Nephron progenitor cell (in vitro differentiated cells): ENCODE data around the gene UBN1.

Source experiments
- DNase-seq: peaks from one replicate; pipeline ENCODE4 v3.0.0; 2021
- H3K27ac Mint-ChIP-seq: 2 replicates; pipeline ENCODE4 v1.8.0; 2021; ENCODE audit warnings: mild to moderate bottlenecking, moderate library complexity, mixed read lengths
- H3K27me3 Mint-ChIP-seq: 2 replicates; pipeline ENCODE4 v1.8.0; 2021; ENCODE audit warnings: mild to moderate bottlenecking, low read depth, mixed read lengths; ENCODE audit not compliant: poor library complexity
- H3K36me3 Mint-ChIP-seq: 2 replicates; pipeline ENCODE4 v1.8.0; 2021; ENCODE audit warnings: low read depth, mixed read lengths
- H3K4me1 Mint-ChIP-seq: 2 replicates; pipeline ENCODE4 v1.8.0; 2021; ENCODE audit warnings: mixed read lengths
- H3K4me3 Mint-ChIP-seq: 2 replicates; pipeline ENCODE4 v1.8.0; 2021; ENCODE audit warnings: mild to moderate bottlenecking, moderate library complexity, mixed read lengths
- H3K9me3 Mint-ChIP-seq: 2 replicates; pipeline ENCODE4 v1.8.0; 2021; ENCODE audit warnings: mild to moderate bottlenecking, moderate library complexity, mixed read lengths
- TF ChIP-seq, protein P1 (sequence below): fragments of 200-600 bp; sonication (generic); IDR thresholded peaks from 2 replicates; pipeline ENCODE4 v1.5.0; 2021; ENCODE audit warnings: antibody characterized with exemption

UBN1 gene

DNA sequence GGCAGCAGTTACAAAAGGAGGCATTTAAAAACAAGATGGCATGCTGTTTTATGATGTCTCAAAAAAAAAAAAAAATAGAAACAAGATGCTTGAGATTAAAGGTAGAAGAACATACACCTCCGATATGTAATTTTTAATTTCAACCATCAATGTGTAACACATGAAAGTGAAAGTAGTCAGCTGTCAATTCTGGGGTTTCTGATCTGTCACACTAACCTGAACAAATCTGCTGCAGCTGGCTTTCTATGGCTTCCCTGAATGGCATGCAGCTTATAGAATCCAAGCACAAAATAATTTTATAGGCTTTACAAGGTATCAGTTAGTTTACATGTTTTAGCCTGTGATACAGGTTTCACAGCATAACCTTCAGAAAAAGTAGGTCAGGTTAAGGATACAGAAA is 13.7 kb upstream of the UBN1 start:
- H3K27me3 Mint-ChIP-seq = no peaks in the 10 kb centered on the region
- DNase-seq = no peak

DNA sequence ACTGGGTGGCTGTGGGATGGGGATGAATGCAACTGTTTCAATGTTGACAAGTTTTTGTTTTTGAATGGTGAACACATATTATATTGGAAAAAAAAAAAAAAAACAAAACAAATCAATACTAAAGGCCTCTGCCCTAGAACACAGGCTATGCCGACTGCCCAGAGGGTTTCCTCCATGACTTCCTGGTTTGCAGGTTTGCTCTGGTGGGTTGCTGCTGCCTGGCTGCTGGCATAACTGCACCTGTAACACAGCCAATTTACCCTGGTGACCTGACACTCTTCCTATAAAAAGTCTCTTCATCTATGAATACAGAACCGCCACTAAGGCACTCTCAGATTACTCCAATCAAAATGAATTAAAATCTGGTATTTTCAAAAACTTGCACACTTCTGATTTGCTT is 10.6 kb upstream of the UBN1 start:
- no peaks in the 10 kb centered on the region for H3K27me3 Mint-ChIP-seq
- no peak for DNase-seq
- H3K27ac Mint-ChIP-seq = no peak overlapping the region
- no peaks in the 10 kb centered on the region for H3K4me1 Mint-ChIP-seq
- H3K4me3 Mint-ChIP-seq = no peak overlapping the region
- TF ChIP-seq, protein P1, sequence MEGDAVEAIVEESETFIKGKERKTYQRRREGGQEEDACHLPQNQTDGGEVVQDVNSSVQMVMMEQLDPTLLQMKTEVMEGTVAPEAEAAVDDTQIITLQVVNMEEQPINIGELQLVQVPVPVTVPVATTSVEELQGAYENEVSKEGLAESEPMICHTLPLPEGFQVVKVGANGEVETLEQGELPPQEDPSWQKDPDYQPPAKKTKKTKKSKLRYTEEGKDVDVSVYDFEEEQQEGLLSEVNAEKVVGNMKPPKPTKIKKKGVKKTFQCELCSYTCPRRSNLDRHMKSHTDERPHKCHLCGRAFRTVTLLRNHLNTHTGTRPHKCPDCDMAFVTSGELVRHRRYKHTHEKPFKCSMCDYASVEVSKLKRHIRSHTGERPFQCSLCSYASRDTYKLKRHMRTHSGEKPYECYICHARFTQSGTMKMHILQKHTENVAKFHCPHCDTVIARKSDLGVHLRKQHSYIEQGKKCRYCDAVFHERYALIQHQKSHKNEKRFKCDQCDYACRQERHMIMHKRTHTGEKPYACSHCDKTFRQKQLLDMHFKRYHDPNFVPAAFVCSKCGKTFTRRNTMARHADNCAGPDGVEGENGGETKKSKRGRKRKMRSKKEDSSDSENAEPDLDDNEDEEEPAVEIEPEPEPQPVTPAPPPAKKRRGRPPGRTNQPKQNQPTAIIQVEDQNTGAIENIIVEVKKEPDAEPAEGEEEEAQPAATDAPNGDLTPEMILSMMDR = no peak
- H3K36me3 Mint-ChIP-seq = peaks cover 62% of the 10 kb centered on the region
- H3K9me3 Mint-ChIP-seq = no peaks in the 10 kb centered on the region

More for the DNA sequence above, 13.7 kb upstream of the UBN1 start:
- H3K4me3 Mint-ChIP-seq = no peak overlapping the region
- H3K27ac Mint-ChIP-seq = no peak overlapping the region
- H3K9me3 Mint-ChIP-seq = no peaks in the 10 kb centered on the region
- TF ChIP-seq, protein P1 = no peak
- peaks cover 56% of the 10 kb centered on the region for H3K36me3 Mint-ChIP-seq
- H3K4me1 Mint-ChIP-seq = no peaks in the 10 kb centered on the region

DNA sequence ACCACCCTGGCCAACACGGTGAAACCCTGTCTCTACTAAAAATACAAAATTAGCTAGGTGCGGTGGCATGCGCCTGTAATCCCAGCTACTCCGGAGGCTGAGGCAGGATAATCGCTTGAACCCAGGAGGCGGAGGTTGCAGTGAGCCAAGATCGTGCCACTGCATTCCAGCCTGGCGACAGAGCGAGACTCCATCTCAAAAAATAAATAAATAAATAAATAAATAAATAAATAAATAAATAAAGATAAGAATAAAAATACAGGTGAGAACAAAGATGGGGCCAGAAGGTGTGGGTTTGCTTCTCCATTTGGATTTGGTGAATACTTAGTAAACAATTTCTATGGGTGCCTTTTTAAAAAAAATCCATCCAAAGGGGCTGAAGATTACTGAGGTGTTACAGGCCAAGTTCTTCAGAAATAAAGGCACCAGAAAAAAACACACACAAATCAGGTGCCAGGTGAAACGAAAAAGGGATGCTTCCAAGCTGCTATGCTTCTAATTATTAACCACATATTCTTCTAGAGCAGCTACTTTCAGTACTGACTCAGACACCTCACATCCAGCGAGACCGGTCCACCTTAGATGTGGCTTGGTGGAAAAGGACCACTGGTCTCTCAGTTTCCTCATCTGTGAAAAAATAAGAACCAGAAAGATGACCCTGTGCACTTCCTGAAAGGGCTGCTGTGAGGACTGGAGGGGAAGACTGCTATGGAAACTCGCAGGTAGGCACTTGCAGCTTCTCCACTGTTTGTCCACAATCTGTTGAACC is 9.4 kb upstream of the UBN1 start:
- H3K4me3 Mint-ChIP-seq = no peak overlapping the region
- no peaks in the 10 kb centered on the region for H3K27me3 Mint-ChIP-seq
- H3K27ac Mint-ChIP-seq = no peak overlapping the region
- no peaks in the 10 kb centered on the region for H3K4me1 Mint-ChIP-seq
- H3K36me3 Mint-ChIP-seq = peaks cover 54% of the 10 kb centered on the region
- TF ChIP-seq, protein P1 = no peak
- DNase-seq = no peak
- H3K9me3 Mint-ChIP-seq = no peaks in the 10 kb centered on the region

DNA sequence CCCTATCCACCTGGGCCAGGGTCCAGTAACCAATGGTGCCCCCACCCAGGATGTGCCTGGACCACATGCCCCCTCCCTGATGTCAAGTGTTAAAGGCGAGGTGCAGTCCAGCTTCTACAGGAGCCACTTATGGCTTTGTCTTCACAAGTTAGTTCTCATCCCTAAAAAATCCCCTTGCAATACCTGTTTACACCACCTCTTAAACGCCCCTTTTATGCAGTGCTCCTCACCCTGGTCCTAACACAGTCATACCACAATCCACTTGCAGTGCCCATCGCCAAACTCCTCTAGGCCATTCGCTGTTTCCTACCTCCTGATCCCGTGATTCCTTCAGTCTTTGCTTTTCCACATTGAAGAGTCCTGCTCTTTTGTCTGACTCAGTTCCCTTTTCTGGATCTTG is 7.3 kb upstream of the UBN1 start:
- TF ChIP-seq, protein P1 = no peak
- H3K36me3 Mint-ChIP-seq = peaks cover 60% of the 10 kb centered on the region
- H3K4me1 Mint-ChIP-seq = no peaks in the 10 kb centered on the region
- no peak for DNase-seq
- H3K27me3 Mint-ChIP-seq = no peaks in the 10 kb centered on the region
- no peak overlapping the region for H3K4me3 Mint-ChIP-seq
- H3K27ac Mint-ChIP-seq = no peak overlapping the region
- H3K9me3 Mint-ChIP-seq = no peaks in the 10 kb centered on the region

DNA sequence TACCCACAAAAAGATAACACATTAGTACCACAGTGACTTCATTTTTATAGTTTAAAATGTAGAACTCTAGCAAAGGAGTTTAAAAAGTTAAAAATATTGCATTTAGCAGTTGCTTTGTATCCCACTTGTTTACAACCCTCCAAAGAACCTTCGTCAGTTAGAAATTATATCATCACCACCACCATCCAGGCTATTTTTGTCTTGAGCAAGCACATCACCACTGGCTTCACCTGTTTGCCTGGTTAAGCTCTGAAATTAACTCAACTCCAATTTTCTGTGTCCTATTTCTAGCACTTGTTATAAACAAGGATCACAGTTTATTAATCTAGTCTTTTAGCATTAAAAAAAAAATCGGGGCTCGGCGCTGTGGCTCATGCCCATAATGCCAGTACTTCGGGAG is 6.3 kb upstream of the UBN1 start:
- Mint-ChIP-seq H3K27ac (no peak overlapping the region), H3K27me3 (no peaks in the 10 kb centered on the region), H3K4me3 (no peak overlapping the region), H3K9me3 (no peaks in the 10 kb centered on the region), H3K36me3 (peaks cover 64% of the 10 kb centered on the region), H3K4me1 (peaks cover 9% of the 10 kb centered on the region)
- TF ChIP-seq, protein P1 = no peak
- DNase-seq = no peak

DNA sequence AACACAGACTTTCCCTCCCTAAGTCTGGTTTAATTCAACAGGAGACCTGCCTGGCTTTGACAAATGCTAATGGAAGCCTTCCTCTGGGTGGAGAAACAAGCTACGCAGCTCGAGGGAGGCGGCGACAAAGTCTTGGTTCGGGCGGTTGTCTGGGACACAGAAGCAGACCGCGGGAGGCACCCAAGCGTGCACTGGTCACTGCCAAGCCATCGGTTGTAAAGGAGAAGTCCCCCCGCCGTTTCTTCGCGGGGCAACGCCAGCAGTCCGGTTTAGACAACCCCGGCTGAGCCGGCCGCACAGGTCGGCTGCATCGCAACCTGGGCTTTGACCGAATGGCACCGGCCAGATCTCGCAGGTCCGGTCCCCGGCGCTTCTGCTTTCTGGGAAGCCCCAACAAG is 779 bp upstream of the UBN1 start:
- Mint-ChIP-seq H3K27ac (peak overlapping the region; percentile 93), H3K9me3 (no peaks in the 10 kb centered on the region), H3K36me3 (peaks cover 29% of the 10 kb centered on the region), H3K4me3 (peak overlapping the region; percentile 87), H3K4me1 (peaks cover 44% of the 10 kb centered on the region), H3K27me3 (no peaks in the 10 kb centered on the region)
- TF ChIP-seq, protein P1 = no peak
- DNase-seq = peak; percentile 72
